SHP77 (cell line): ENCODE measurements around the gene LUC7L.

Source experiments
- DNase-seq, 2 experiments: peaks; one replicate each; lab custom pipeline; 2025; lab: John Stamatoyannopoulos, UW

The LUC7L gene

DNA sequence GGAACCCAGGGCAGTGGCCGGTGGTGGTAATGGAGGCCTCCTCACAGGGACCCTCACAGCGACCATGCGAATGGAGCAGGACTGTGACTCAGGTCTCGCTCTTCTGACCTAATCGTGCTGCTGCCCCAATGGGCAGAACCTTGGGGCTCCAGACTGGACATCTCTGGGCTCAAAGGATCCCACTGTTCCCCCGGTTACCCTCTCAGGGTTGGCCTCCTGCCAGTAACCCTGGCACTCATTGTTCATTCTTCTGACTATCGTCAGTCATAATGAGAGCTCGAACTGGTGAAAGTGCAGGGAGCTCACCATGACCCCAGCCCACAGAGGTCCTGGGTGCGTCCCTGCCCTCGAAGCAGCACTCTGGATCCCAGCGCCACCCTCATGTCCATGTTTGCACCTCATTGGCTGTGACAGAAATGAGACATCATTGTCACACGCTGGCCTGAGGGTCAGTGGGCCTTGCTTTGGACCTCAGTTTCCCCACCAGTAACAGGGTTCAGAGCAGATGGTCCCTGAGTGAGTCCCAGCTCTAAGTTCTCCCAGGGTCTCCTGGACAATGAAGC lies 86.8 kb downstream of the LUC7L start:
- no peak for DNase-seq

DNA sequence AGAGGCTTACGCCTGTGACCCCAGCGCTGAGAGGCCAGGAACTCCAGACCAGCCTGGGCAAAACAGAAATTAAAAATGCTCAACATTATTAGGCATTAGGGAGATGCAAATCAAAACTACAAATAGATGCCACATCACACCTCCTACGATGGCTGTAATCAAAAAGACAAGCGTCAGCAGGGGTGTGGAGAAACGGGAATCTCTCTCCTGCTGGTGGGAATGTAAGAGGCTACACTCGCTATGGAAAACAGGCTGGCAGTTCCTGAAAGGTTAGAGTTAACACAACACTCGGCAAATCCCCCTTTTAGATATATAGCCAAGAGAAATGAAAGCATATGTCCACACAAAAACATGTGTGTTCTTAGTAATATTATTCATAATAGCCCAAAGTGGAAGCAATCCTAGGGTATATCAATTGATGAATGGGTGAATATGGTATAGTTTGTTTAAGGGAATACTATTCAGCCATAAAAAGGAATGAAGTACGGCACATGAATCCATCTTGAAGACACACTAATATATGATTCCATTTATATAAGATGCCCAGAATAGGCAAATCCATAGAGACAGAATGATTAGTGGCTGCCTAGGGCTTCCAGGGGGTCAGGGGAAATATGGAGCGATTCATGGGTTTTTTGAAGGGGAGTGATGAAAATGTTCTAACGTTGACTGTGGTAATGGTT lies 88.9 kb downstream of the LUC7L start:
- no peak for DNase-seq
